Left kidney (tissue), 2 donors: ENCODE results near the gene THOP1. TPM values are rescaled to one million over a fixed set of nuclear protein-coding genes. Genes with fewer than 3 reads are reported as not detected.

Experiments used
- DNase-seq: peaks from one replicate; pipeline ENCODE4 v3.0.0-alpha.2; 2013
- polyA plus RNA-seq: library from polyadenylated mRNA; unstranded; fragments of 120-200 nt; gene quantifications from one replicate; pipeline ENCODE4 v1.2.1, GENCODE V29; 2013; ENCODE audit not compliant: insufficient read length

THOP1 gene
- polyA plus RNA-seq, 1 donor, result 47.1 TPM

GRCh38 chr19:2853015-2853606 lies 67.8 kb downstream of the THOP1 start:
- DNase-seq, result no peak

GRCh38 chr19:2854849-2855248 lies 69.5 kb downstream of the THOP1 start:
- no peak for DNase-seq

- no peak for DNase-seq
Measured at GRCh38 chr19:2856457-2857050, 71.3 kb downstream of the THOP1 start.

- DNase-seq, result no peak
Measured at GRCh38 chr19:2858864-2859263, 73.6 kb downstream of the THOP1 start.

- DNase-seq, result no peak
Measured at GRCh38 chr19:2863816-2864215, 78.5 kb downstream of the THOP1 start.

Other genes starting within 250 kb of the THOP1 start
- gene GNG7, start 82.8 kb upstream of the THOP1 start, polyA plus RNA-seq, result 5.4 TPM
- gene DIRAS1, start 64.1 kb upstream of the THOP1 start, polyA plus RNA-seq, result 3.6 TPM
- 25.1 TPM for gene SLC39A3, start 45.5 kb upstream of the THOP1 start, polyA plus RNA-seq
- 52.4 TPM for gene SGTA, start 2.2 kb upstream of the THOP1 start, polyA plus RNA-seq
- gene ZNF554, start 34.4 kb downstream of the THOP1 start, polyA plus RNA-seq, result 11.1 TPM
- gene ZNF555, start 56.0 kb downstream of the THOP1 start, polyA plus RNA-seq, result 13.5 TPM
- 1.0 TPM for gene ZNF556, start 81.8 kb downstream of the THOP1 start, polyA plus RNA-seq
- gene ZNF57, start 115.4 kb downstream of the THOP1 start, polyA plus RNA-seq, result 8.6 TPM
- 9.7 TPM for gene ZNF77, start 159.5 kb downstream of the THOP1 start, polyA plus RNA-seq
- gene TLE6, start 192.1 kb downstream of the THOP1 start, polyA plus RNA-seq, result 8.6 TPM
- 30.0 TPM for gene TLE2, start 243.8 kb downstream of the THOP1 start, polyA plus RNA-seq